ENCODE results near the gene IKBKE.

The IKBKE gene

DNA sequence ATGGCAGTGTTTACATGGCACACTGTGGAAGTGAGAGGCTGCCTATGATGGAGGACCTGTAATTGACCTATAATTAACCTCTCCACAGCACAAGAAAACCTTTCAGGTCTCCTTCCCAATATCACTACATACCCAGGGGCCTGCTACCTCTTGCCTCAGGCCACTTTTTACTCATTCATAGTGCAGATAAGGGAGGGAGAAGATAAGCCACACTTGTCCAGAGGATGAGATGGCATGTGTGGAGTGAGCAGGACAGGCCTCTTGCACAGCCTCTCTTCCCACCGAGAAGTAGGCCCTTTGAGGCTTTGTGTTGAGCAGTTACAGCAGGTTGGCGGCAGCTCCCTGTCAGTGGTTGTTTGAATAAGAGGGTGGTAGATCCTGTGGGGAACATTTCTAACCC, 31.1 kb upstream of the IKBKE start:
- TF ChIP-seq RAD21 (IDR thresholded peaks at IDR 0.05; ENCODE audit: low read depth) (no peak), CREB1 (IDR thresholded peaks at IDR 0.05; ENCODE audit: low read depth) (no peak), EP300 (IDR thresholded peaks at IDR 0.05; ENCODE audit: borderline replicate concordance) (no peak), TEAD4 (IDR thresholded peaks at IDR 0.05) (no peak), TAF1 (IDR thresholded peaks at IDR 0.05; ENCODE audit: low read depth) (no peak), TCF12 (IDR thresholded peaks at IDR 0.05; ENCODE audit: low read depth) (no peak), YY1 (IDR thresholded peaks at IDR 0.05; ENCODE audit: low read depth) (no peak), FOXM1 (IDR thresholded peaks at IDR 0.05; ENCODE audit: borderline replicate concordance, low read depth) (no peak), NFIC (IDR thresholded peaks at IDR 0.05) (no peak), CEBPB (IDR thresholded peaks at IDR 0.05) (no peak), EGR1 (IDR thresholded peaks at IDR 0.05) (no peak), ZBTB7A (IDR thresholded peaks at IDR 0.05; ENCODE audit: low read depth) (no peak)
- TF ChIP-seq, protein P1, sequence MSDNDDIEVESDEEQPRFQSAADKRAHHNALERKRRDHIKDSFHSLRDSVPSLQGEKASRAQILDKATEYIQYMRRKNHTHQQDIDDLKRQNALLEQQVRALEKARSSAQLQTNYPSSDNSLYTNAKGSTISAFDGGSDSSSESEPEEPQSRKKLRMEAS (IDR thresholded peaks at IDR 0.05), result no peak
- TF ChIP-seq, protein P2, sequence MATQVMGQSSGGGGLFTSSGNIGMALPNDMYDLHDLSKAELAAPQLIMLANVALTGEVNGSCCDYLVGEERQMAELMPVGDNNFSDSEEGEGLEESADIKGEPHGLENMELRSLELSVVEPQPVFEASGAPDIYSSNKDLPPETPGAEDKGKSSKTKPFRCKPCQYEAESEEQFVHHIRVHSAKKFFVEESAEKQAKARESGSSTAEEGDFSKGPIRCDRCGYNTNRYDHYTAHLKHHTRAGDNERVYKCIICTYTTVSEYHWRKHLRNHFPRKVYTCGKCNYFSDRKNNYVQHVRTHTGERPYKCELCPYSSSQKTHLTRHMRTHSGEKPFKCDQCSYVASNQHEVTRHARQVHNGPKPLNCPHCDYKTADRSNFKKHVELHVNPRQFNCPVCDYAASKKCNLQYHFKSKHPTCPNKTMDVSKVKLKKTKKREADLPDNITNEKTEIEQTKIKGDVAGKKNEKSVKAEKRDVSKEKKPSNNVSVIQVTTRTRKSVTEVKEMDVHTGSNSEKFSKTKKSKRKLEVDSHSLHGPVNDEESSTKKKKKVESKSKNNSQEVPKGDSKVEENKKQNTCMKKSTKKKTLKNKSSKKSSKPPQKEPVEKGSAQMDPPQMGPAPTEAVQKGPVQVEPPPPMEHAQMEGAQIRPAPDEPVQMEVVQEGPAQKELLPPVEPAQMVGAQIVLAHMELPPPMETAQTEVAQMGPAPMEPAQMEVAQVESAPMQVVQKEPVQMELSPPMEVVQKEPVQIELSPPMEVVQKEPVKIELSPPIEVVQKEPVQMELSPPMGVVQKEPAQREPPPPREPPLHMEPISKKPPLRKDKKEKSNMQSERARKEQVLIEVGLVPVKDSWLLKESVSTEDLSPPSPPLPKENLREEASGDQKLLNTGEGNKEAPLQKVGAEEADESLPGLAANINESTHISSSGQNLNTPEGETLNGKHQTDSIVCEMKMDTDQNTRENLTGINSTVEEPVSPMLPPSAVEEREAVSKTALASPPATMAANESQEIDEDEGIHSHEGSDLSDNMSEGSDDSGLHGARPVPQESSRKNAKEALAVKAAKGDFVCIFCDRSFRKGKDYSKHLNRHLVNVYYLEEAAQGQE (IDR thresholded peaks at IDR 0.05; ENCODE audit: low read depth), result no peak
- TF ChIP-seq, protein P3, sequence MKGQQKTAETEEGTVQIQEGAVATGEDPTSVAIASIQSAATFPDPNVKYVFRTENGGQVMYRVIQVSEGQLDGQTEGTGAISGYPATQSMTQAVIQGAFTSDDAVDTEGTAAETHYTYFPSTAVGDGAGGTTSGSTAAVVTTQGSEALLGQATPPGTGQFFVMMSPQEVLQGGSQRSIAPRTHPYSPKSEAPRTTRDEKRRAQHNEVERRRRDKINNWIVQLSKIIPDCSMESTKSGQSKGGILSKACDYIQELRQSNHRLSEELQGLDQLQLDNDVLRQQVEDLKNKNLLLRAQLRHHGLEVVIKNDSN (IDR thresholded peaks at IDR 0.05), result no peak

DNA sequence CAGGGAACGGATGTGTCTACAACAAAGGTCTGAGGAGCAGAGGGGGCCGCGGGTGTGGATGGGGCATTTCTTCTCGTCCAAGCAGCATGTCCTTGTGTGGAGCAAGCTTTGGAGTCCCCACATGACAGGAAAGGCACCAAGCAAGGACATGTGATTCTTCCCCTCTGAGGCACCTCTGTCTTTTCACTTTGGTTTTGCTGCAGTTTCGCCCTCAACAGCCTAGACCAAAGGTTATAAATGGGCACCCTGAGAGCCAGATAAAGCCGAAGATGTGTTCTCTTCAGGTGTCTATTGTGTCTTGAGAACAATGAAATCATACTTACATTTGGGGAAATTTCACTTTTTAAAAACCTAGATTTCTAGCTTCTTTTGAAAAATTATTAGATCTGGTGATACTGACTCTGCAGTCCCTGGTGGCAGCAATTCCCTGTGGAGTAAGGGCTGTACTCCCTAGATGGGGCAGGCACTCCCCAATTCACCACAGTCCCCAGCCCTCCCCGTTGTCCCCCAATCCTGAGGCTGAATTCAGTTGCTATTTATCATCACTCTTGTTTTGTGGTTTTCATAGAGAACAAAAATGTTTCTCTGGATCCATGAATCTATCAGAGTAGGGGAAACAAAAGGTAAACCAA, 28.8 kb upstream of the IKBKE start:
- TF ChIP-seq CEBPB (IDR thresholded peaks at IDR 0.05), result no peak
- TF ChIP-seq YY1 (IDR thresholded peaks at IDR 0.05; ENCODE audit: low read depth), result no peak
- no peak for TF ChIP-seq FOXM1 (IDR thresholded peaks at IDR 0.05; ENCODE audit: borderline replicate concordance, low read depth)
- TF ChIP-seq EP300 (IDR thresholded peaks at IDR 0.05; ENCODE audit: borderline replicate concordance), result no peak
- no peak for TF ChIP-seq ZBTB7A (IDR thresholded peaks at IDR 0.05; ENCODE audit: low read depth)
- TF ChIP-seq CREB1 (IDR thresholded peaks at IDR 0.05; ENCODE audit: low read depth), result no peak
- no peak for TF ChIP-seq EGR1 (IDR thresholded peaks at IDR 0.05)
- TF ChIP-seq, protein P3 (IDR thresholded peaks at IDR 0.05), result no peak
- no peak for TF ChIP-seq NFIC (IDR thresholded peaks at IDR 0.05)
- no peak for TF ChIP-seq TEAD4 (IDR thresholded peaks at IDR 0.05)
- no peak for TF ChIP-seq RAD21 (IDR thresholded peaks at IDR 0.05; ENCODE audit: low read depth)
- no peak for TF ChIP-seq TCF12 (IDR thresholded peaks at IDR 0.05; ENCODE audit: low read depth)

DNA sequence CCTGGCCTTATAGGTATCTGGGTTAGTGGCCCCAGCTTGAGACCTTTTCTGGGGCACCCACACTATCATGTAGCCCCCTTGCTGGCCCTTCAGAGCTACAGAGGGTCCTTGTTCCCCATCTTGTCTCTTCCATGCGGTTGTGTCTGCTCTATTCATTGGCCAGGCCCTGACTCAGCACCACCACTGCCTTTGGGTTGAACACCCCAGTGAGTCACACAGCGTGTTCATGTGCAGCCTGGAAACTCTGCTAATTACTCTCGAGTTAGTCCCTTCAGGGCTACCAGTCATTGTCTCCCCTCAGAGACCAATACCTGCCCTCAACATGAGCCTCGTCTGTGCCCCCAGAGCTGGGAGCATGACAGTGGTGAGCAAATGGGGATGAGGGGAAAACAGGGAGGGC, 28.2 kb upstream of the IKBKE start:
- TF ChIP-seq FOXM1 (IDR thresholded peaks at IDR 0.05; ENCODE audit: borderline replicate concordance, low read depth) (no peak), EGR1 (IDR thresholded peaks at IDR 0.05) (no peak), TEAD4 (IDR thresholded peaks at IDR 0.05) (no peak), EP300 (IDR thresholded peaks at IDR 0.05; ENCODE audit: borderline replicate concordance) (no peak), NFIC (IDR thresholded peaks at IDR 0.05) (no peak), RAD21 (IDR thresholded peaks at IDR 0.05; ENCODE audit: low read depth) (no peak), YY1 (IDR thresholded peaks at IDR 0.05; ENCODE audit: low read depth) (no peak), CEBPB (IDR thresholded peaks at IDR 0.05) (no peak), ZBTB7A (IDR thresholded peaks at IDR 0.05; ENCODE audit: low read depth) (no peak), TCF12 (IDR thresholded peaks at IDR 0.05; ENCODE audit: low read depth) (no peak), TAF1 (IDR thresholded peaks at IDR 0.05; ENCODE audit: low read depth) (no peak), CREB1 (IDR thresholded peaks at IDR 0.05; ENCODE audit: low read depth) (no peak)
- TF ChIP-seq, protein P2 (IDR thresholded peaks at IDR 0.05; ENCODE audit: low read depth), result no peak
- TF ChIP-seq, protein P1 (IDR thresholded peaks at IDR 0.05), result no peak
- TF ChIP-seq, protein P3 (IDR thresholded peaks at IDR 0.05), result no peak

DNA sequence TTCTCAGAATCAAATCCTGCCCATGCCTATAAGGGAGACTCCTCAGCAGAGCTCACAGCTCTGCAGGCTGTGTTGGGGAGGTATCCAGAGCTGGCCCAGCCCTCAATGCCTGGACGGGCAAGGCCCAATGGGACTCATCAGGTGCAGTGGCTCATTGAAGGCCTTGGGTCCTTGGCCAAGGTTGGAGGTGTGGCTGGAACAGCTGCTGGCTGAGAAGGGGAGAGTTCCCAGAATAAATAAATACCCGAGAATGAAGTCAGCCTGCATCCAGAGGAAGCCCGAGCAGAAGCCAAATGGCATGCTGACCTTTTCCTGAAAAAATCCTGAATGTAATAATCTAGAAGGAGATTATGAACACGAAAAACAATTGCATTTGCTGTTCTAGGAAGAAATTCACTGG, 25.2 kb upstream of the IKBKE start:
- TF ChIP-seq, protein P2 (IDR thresholded peaks at IDR 0.05; ENCODE audit: low read depth), result no peak
